ENCODE data around the gene ADORA3. TPM values are rescaled to one million over a fixed set of nuclear protein-coding genes. Genes with fewer than 3 reads are reported as not detected.

Gene ADORA3
- total RNA-seq, 4 donors from 2014 or later: 5.3 to 17.5 (median 9.9) TPM

DNA sequence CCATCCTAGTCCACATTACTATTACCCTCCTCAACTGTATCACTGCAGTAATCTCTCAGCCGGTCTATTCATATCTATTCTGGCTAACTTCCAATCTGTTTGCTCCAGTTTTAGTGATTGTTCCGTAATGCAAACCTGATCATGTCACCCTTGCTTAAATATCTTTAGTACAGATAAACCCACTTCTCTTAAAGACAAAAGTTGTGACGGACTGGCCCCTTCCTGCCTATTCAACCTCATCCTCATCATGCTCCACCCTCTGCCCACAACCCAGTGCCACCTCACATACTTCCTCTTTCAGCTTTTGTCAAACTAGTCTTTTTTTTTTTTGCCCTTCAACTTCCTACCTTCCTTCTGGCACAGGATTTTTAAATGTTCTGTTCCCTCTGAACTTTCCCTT is 32.4 kb downstream of the ADORA3 start:
- Histone ChIP-seq H3K36me3 (peaks cover 0 to 65% (median 0%) of the 10 kb centered on the region in 3 donors), H3K27ac (peak overlapping the region in 2 of 4 donors; percentile 61 to 67)

DNA sequence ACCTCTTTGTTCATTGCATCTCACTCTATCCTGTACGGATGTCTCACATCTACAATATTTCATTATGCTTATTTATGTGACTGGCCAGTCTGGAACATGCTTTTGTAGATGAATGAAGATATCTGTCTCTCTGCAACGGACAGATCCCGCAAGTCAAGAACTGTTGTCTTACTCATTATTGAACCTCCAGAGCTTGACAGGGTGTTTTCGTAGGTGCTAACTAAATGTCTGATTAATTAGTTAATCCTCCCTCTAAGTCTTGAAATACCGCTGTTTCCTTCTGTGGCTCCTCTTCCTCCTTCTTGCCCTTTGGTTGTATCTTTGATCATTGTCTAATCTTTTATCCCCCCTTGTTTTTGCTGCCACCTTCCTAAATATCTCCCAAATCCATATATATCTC is 32.8 kb downstream of the ADORA3 start:
- 88 to 94% methylated on average over 5 of the region's 5 CpGs for WGBS, 2 donors
- Histone ChIP-seq H3K27me3 (no peaks in the 10 kb centered on the region), H3K27ac (peak overlapping the region in 2 of 4 donors; percentile 61 to 67), H3K36me3 (peaks cover 0 to 69% (median 0%) of the 10 kb centered on the region in 3 donors), H3K9me3 (no peaks in the 10 kb centered on the region), H3K4me1 (peaks cover 0 to 7% (median 3%) of the 10 kb centered on the region in 4 donors), H3K4me3 (no peak overlapping the region)
- TF ChIP-seq POLR2A (IDR thresholded peaks at IDR 0.05): no peak
- no peak for TF ChIP-seq EP300 (IDR thresholded peaks at IDR 0.05)
- TF ChIP-seq, protein P1, sequence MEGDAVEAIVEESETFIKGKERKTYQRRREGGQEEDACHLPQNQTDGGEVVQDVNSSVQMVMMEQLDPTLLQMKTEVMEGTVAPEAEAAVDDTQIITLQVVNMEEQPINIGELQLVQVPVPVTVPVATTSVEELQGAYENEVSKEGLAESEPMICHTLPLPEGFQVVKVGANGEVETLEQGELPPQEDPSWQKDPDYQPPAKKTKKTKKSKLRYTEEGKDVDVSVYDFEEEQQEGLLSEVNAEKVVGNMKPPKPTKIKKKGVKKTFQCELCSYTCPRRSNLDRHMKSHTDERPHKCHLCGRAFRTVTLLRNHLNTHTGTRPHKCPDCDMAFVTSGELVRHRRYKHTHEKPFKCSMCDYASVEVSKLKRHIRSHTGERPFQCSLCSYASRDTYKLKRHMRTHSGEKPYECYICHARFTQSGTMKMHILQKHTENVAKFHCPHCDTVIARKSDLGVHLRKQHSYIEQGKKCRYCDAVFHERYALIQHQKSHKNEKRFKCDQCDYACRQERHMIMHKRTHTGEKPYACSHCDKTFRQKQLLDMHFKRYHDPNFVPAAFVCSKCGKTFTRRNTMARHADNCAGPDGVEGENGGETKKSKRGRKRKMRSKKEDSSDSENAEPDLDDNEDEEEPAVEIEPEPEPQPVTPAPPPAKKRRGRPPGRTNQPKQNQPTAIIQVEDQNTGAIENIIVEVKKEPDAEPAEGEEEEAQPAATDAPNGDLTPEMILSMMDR (IDR thresholded peaks at IDR 0.05): no peak
- no peak for DNase-seq (ENCODE audit: low spot score in 2 of 2)

More for the DNA sequence above, 32.4 kb downstream of the ADORA3 start:
- 63 to 66% methylated on average over 3 of the region's 3 CpGs for WGBS, 2 donors
- H3K4me1 ChIP-seq: peaks cover 0 to 7% (median 3%) of the 10 kb centered on the region in 4 donors
- no peak for DNase-seq (ENCODE audit: low spot score in 2 of 2)
- H3K27me3 ChIP-seq: no peaks in the 10 kb centered on the region
- no peaks in the 10 kb centered on the region for H3K9me3 ChIP-seq
- H3K4me3 ChIP-seq: no peak overlapping the region
- TF ChIP-seq POLR2A (IDR thresholded peaks at IDR 0.05) (no peak), EP300 (IDR thresholded peaks at IDR 0.05) (peak in 1 of 2 donors; percentile 63)

DNA sequence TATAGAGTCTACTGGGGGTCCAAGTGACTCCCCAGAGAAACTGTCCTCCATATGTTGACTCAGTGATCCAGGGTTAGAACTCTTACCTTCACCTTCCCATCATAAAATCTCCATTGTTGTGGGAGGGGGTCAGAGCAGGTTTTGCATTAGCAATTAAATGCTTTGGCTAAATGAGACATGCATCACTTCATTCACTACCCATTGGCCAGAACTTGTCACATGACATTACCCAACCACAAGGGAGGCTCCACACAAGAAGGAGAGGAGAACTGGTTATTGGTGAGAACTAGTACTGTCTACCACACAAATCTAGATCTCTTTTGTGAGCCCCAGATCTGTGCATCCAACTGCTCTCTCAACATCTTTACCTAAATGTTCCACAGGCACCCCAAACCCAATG is 33.9 kb downstream of the ADORA3 start:
- Histone ChIP-seq H3K27me3 (no peaks in the 10 kb centered on the region), H3K4me3 (no peak overlapping the region), H3K27ac (no peak overlapping the region), H3K9me3 (no peaks in the 10 kb centered on the region), H3K36me3 (peaks cover 0 to 79% (median 0%) of the 10 kb centered on the region in 3 donors), H3K4me1 (peaks cover 0 to 6% (median 3%) of the 10 kb centered on the region in 4 donors)
- TF ChIP-seq EP300 (IDR thresholded peaks at IDR 0.05): no peak
- TF ChIP-seq, protein P1 (IDR thresholded peaks at IDR 0.05): no peak
- no peak for TF ChIP-seq POLR2A (IDR thresholded peaks at IDR 0.05)
- no peak for DNase-seq (ENCODE audit: low spot score in 2 of 2)

DNA sequence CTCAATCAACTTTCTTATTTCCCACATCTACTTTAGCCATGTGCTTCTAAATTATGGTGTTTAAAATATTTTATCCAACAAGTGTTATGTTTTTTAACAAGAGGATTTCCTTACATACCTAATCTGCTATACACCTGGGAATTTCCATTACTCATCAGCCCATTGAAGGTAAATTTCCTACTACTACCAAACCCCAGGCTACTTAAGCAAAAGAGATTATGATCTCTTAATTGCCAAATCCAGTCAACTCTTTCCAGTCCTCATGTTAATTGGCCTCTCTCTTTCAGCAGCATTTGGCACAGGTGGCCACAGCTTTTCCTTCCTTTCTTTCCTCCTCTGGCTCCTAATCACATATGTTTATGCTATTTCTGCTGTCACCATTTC is 34.7 kb downstream of the ADORA3 start:
- Histone ChIP-seq H3K36me3 (peaks cover 0 to 82% (median 0%) of the 10 kb centered on the region in 3 donors), H3K9me3 (no peaks in the 10 kb centered on the region), H3K4me1 (peaks cover 0 to 6% (median 0%) of the 10 kb centered on the region in 4 donors), H3K27ac (no peak overlapping the region), H3K27me3 (no peaks in the 10 kb centered on the region), H3K4me3 (no peak overlapping the region)
- TF ChIP-seq EP300 (IDR thresholded peaks at IDR 0.05) (no peak), POLR2A (IDR thresholded peaks at IDR 0.05) (no peak)
- TF ChIP-seq, protein P1 (IDR thresholded peaks at IDR 0.05): no peak
- DNase-seq (ENCODE audit: low spot score in 2 of 2): no peak

DNA sequence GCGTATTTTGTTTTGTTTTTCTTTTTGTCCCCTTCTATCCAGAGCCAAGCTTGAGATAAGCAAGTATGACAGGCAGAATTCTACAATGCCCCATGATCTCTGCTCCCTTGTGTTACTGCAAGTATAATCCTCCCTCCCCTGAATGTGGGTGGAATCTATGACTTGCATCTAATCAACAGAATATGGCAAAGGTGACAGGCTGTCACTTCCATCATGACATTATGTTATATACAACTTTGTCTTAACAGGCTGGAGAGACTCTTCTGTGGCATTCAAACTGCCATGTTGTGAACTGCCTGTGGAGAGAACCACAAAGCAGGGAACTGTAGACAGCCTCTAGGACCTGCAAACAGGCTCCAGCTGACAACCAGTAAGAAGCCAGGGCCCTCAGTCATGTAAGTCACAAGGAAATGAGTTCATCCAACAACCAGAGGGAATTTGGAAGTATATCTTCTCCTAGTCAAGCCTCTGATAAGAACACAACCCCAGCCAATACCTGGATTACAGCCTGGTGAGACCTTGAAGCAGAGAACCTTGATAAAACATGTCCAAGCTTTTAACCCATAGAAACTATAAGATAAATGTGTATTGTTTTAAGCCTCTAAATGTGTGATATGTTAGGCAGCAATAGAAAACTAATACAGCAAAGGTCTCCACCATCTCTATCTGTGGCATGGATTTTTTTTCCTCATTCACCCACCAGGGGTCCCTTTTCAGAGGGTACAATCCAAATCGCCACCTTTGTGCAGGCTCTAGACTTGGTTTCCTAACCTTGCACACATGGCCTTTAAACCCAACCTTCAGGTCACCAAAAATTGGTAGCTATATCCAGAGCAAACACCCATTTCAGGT is 35.3 kb downstream of the ADORA3 start:
- Histone ChIP-seq H3K36me3 (peaks cover 0 to 88% (median 0%) of the 10 kb centered on the region in 3 donors), H3K4me1 (peaks cover 0 to 6% (median 0%) of the 10 kb centered on the region in 4 donors), H3K4me3 (no peak overlapping the region), H3K27me3 (no peaks in the 10 kb centered on the region), H3K9me3 (no peaks in the 10 kb centered on the region), H3K27ac (no peak overlapping the region)
- 85 to 92% methylated on average over 2 of the region's 2 CpGs for WGBS, 2 donors
- DNase-seq (ENCODE audit: low spot score in 2 of 2): no peak
- TF ChIP-seq, protein P1 (IDR thresholded peaks at IDR 0.05): no peak
- TF ChIP-seq POLR2A (IDR thresholded peaks at IDR 0.05): no peak
- no peak for TF ChIP-seq EP300 (IDR thresholded peaks at IDR 0.05)
